ENCODE measurements around the gene SSH3. TPM values are rescaled to one million over a fixed set of nuclear protein-coding genes. Genes with fewer than 3 reads are reported as not detected.

Gene SSH3
- total and polyA plus RNA-seq, 3 experiments from 2014 or later: 3.5 to 10.6 (median 8.4) TPM

DNA sequence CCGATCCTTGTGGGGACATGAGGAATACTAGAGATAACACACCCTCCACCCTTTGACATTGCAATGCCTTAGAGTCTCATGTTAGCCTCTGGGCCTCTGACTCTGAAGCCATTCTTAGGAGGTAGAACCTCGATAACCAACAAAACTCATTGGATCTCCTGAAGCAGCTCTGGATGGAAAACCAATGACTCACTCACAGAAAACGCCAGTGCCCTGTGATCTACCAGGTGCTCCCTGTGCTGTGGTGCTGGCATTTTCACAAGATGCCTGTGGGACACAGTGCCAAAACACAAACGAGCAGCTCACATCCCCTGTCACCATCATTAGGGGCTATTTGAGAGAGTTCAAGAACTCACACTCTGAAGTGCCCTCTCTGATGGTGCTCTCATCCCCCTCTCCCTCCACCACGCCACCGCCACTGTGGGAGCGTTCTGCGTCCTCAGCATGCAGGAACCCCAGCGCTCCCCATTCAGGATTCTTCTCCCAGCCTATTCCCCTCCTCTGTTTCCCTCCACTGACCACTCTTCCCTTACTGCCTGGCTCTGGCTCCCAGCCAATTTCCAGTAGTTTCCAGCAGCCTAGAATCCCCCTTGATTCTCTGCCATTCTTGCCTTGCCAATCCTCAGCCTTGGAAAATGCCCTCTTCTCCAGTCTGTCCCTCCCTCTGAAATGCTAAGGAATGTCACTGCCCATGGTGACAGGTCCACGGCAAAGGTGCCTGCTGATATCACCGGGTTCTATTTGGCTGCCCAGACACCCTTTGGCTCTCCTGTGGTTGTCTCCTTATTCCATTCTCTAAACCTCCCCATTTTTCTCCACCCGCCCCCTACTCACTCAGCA is 54.7 kb downstream of the SSH3 start:
- H3K4me1 ChIP-seq (ENCODE audit: insufficient read depth, low read length): peaks cover 26% of the 10 kb centered on the region
- peak overlapping the region in 1 of 7 donors; percentile 19 for H3K4me3 Mint-ChIP-seq
- ChIA-PET POLR2A (interaction anchor here (1.8 kb wide), 1 partner anchor 16 kb away, joined by 11 read pairs; the partner anchor contains the start of gene CLCF1), CTCF (interaction anchor here (0.7 to 19.6 kb wide), 5 partner anchors 12 to 81 kb away, joined by 3 to 860 read pairs (median 9); partner anchors contain the start of genes CLCF1, PPP1CA, PTPRCAP and RAD9A)
- H3K27ac Mint-ChIP-seq: peak overlapping the region in 2 of 8 donors; percentile 20 to 97
- H3K4me3 ChIP-seq (ENCODE audit: low read length): no peak overlapping the region
- H3K4me1 Mint-ChIP-seq: peaks cover 24 to 43% (median 28%) of the 10 kb centered on the region in 3 donors
- DNase-seq: no peak
- no peak overlapping the region for H3K27ac ChIP-seq (ENCODE audit: low read depth, low read length)
- H3K27me3 Mint-ChIP-seq: no peaks in the 10 kb centered on the region
- H3K9me3 Mint-ChIP-seq: no peaks in the 10 kb centered on the region
- peaks cover 0 to 4% (median 0%) of the 10 kb centered on the region in 3 donors for H3K36me3 Mint-ChIP-seq
- H3K27me3 ChIP-seq (ENCODE audit: insufficient read depth, low read length, poor library complexity, severe bottlenecking): no peaks in the 10 kb centered on the region
- no peaks in the 10 kb centered on the region for H3K9me3 ChIP-seq (ENCODE audit: low read length)
- H3K36me3 ChIP-seq (ENCODE audit: insufficient read depth, low read length): no peaks in the 10 kb centered on the region

Other genes starting within 250 kb of the SSH3 start
- gene RHOD, start 246.7 kb upstream of the SSH3 start, total RNA-seq: 1 to 10 TPM; 1.7 to 1.9 TPM
- gene RHOD, start 246.7 kb upstream of the SSH3 start, polyA plus RNA-seq: 1.1 TPM
- gene KDM2A, start 184.3 kb upstream of the SSH3 start, total RNA-seq: 100 to 1,000 TPM; 101 to 107 TPM
- gene KDM2A, start 184.3 kb upstream of the SSH3 start, polyA plus RNA-seq: 20.4 TPM
- gene GRK2, start 37.1 kb upstream of the SSH3 start, total RNA-seq: 100 to 1,000 TPM; 237 to 246 TPM
- gene GRK2, start 37.1 kb upstream of the SSH3 start, polyA plus RNA-seq: 69.9 TPM
- 10 to 100 TPM; 84.9 to 90.1 TPM for gene ANKRD13D, start 14.2 kb upstream of the SSH3 start, total RNA-seq
- 23.9 TPM for gene ANKRD13D, start 14.2 kb upstream of the SSH3 start, polyA plus RNA-seq
- 10 to 100 TPM; 32.3 to 37.8 TPM for gene POLD4, start 50.0 kb downstream of the SSH3 start, total RNA-seq
- 91.2 TPM for gene POLD4, start 50.0 kb downstream of the SSH3 start, polyA plus RNA-seq
- gene CLCF1, start 70.1 kb downstream of the SSH3 start, total RNA-seq: 1 to 10 TPM; 3.5 to 4.2 TPM
- 4.6 TPM for gene CLCF1, start 70.1 kb downstream of the SSH3 start, polyA plus RNA-seq
- gene RAD9A, start 88.5 kb downstream of the SSH3 start, total RNA-seq: 10 to 100 TPM; 36.8 to 38.8 TPM
- gene RAD9A, start 88.5 kb downstream of the SSH3 start, polyA plus RNA-seq: 9.4 TPM
- 100 to 1,000 TPM; 338 to 357 TPM for gene PPP1CA, start 98.3 kb downstream of the SSH3 start, total RNA-seq
- gene PPP1CA, start 98.3 kb downstream of the SSH3 start, polyA plus RNA-seq: 564 TPM
- gene TBC1D10C, start 100.6 kb downstream of the SSH3 start, total RNA-seq: 100 to 1,000 TPM; 102 to 105 TPM
- 331 TPM for gene TBC1D10C, start 100.6 kb downstream of the SSH3 start, polyA plus RNA-seq
- gene CARNS1, start 112.1 kb downstream of the SSH3 start, total RNA-seq: 1 to 10 TPM; 2.0 to 2.7 TPM
- gene CARNS1, start 112.1 kb downstream of the SSH3 start, polyA plus RNA-seq: 1.8 TPM
- 10 to 100 TPM; 86.0 to 88.4 TPM for gene RPS6KB2, start 125.0 kb downstream of the SSH3 start, total RNA-seq
- 54.0 TPM for gene RPS6KB2, start 125.0 kb downstream of the SSH3 start, polyA plus RNA-seq
- 100 to 1,000 TPM; 145 to 163 TPM for gene PTPRCAP, start 134.2 kb downstream of the SSH3 start, total RNA-seq
- gene PTPRCAP, start 134.2 kb downstream of the SSH3 start, polyA plus RNA-seq: 1,075 TPM
- 10 to 100 TPM; 90.3 to 92.8 TPM for gene CORO1B, start 139.9 kb downstream of the SSH3 start, total RNA-seq
- 12.2 TPM for gene CORO1B, start 139.9 kb downstream of the SSH3 start, polyA plus RNA-seq
- not detected for gene GPR152, start 149.2 kb downstream of the SSH3 start, total RNA-seq
- gene GPR152, start 149.2 kb downstream of the SSH3 start, polyA plus RNA-seq: 0.87 TPM
- gene CABP4, start 151.8 kb downstream of the SSH3 start, total RNA-seq: under 1 TPM; 0.28 to 0.33 TPM
- gene CABP4, start 151.8 kb downstream of the SSH3 start, polyA plus RNA-seq: 0.36 TPM
- 10 to 100 TPM; 49.6 to 57.9 TPM for gene TMEM134, start 165.7 kb downstream of the SSH3 start, total RNA-seq
- 152 TPM for gene TMEM134, start 165.7 kb downstream of the SSH3 start, polyA plus RNA-seq
- gene AIP, start 179.5 kb downstream of the SSH3 start, total RNA-seq: 100 to 1,000 TPM; 160 to 171 TPM
- 210 TPM for gene AIP, start 179.5 kb downstream of the SSH3 start, polyA plus RNA-seq
- 100 to 1,000 TPM in 1 of 2 experiments, 10 to 100 TPM in 1; 94.0 to 109 TPM for gene PITPNM1, start 201.8 kb downstream of the SSH3 start, total RNA-seq
- 49.6 TPM for gene PITPNM1, start 201.8 kb downstream of the SSH3 start, polyA plus RNA-seq
- gene CDK2AP2, start 204.6 kb downstream of the SSH3 start, total RNA-seq: 10 to 100 TPM; 60.7 to 68.9 TPM
- gene CDK2AP2, start 204.6 kb downstream of the SSH3 start, polyA plus RNA-seq: 173 TPM
- not detected for gene CABP2, start 219.9 kb downstream of the SSH3 start, total RNA-seq
- not detected for gene CABP2, start 219.9 kb downstream of the SSH3 start, polyA plus RNA-seq

All from CD8-positive, alpha-beta memory T cell (primary cell).